RWPE1 (cell line): ENCODE results near the gene SLC35G2.

ENCODE experiments used
- CTCF ChIA-PET: fragments of 350-600 bp; sonication (Branson Sonifier 250); formaldehyde crosslinking; extraction: SDS; loops from one replicate; lab custom pipeline; 2021; lab: Yijun Ruan, JAX
- POLR2A ChIA-PET: fragments of 400-600 bp; formaldehyde crosslinking; extraction: SDS; loops from one replicate; lab custom pipeline; 2020; ENCODE audit warnings: antibody characterized with exemption; ENCODE audit not compliant: low non-redundant PET; lab: Yijun Ruan, JAX
- DNase-seq: peaks from one replicate; pipeline ENCODE4 v3.0.0; 2012; ENCODE audit warnings: low spot score
- H3K27ac ChIP-seq: fragments of 450-650 bp; 2 replicates; pipeline ENCODE4 v1.5.1; 2017
- CTCF ChIP-seq: fragments of 450-650 bp; conservative IDR thresholded peaks from 2 replicates; pipeline ENCODE4 v1.5.1; 2017; ENCODE audit warnings: low read depth, mild to moderate bottlenecking

SLC35G2 gene

GRCh38 chr3:136804813-136805212 lies 14.1 kb upstream of the SLC35G2 start:
- no peak for TF ChIP-seq CTCF
- no peak overlapping the region for H3K27ac ChIP-seq
- CTCF ChIA-PET, result no interaction called here
- DNase-seq, result no peak
- POLR2A ChIA-PET, result no interaction called here

GRCh38 chr3:136805795-136806194 lies 13.1 kb upstream of the SLC35G2 start:
- no peak for TF ChIP-seq CTCF
- CTCF ChIA-PET, result no interaction called here
- POLR2A ChIA-PET, result no interaction called here
- no peak for DNase-seq
- no peak overlapping the region for H3K27ac ChIP-seq

- no peak for DNase-seq
- POLR2A ChIA-PET, result no interaction called here
- TF ChIP-seq CTCF, result no peak
- CTCF ChIA-PET, result no interaction called here
- H3K27ac ChIP-seq, result no peak overlapping the region
Measured at GRCh38 chr3:136811701-136812100, 7.2 kb upstream of the SLC35G2 start.

- CTCF ChIA-PET, result no interaction called here
- TF ChIP-seq CTCF, result no peak
- POLR2A ChIA-PET, result no interaction called here
- H3K27ac ChIP-seq, result no peak overlapping the region
- no peak for DNase-seq
Measured at GRCh38 chr3:136817448-136817847, 1.5 kb upstream of the SLC35G2 start.

GRCh38 chr3:136818191-136818768 lies 646 bp upstream of the SLC35G2 start:
- CTCF ChIA-PET, result no interaction called here
- DNase-seq, result peak; percentile 17

GRCh38 chr3:136819392-136819730 lies 435 bp downstream of the SLC35G2 start:
- ChIA-PET POLR2A (no interaction called here), CTCF (no interaction called here)
- H3K27ac ChIP-seq, result peak overlapping the region; percentile 84
- no peak for TF ChIP-seq CTCF
- peak; percentile 67 for DNase-seq

More at GRCh38 chr3:136818191-136818768, 646 bp upstream of the SLC35G2 start:
- H3K27ac ChIP-seq, result peak overlapping the region; percentile 84
- POLR2A ChIA-PET, result no interaction called here
- TF ChIP-seq CTCF, result no peak
